ENCODE results near the gene PTPA. TPM values are rescaled to one million over a fixed set of nuclear protein-coding genes. Genes with fewer than 3 reads are reported as not detected.

PTPA gene
- total RNA-seq, 1 experiment from 2014 or later: 182 TPM

DNA sequence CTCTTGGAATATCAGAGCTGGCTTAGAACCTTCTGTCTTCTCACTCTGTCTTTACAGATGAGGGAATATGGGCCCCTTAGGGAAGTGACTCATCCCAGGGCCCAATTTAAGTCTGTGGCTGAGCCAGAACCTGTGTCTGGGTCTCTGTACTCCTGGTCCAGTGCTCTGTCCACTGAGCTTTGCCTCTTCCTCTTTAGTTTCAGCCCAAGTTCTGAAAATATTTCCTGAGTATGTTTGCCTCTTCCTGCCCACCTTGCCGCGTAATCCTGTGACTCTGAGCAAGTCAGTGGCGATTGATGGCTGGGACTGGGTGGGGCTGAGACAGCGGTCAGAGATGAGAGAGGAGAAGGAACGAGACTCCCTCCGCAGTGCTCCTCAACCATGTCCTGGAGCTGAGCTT is 59.0 kb downstream of the PTPA start:
- Histone ChIP-seq H3K4me2 (peak overlapping the region; percentile 36), H3K79me2 (ENCODE audit: low read depth) (0 out of 2 replicates have a peak, but pooled peaks cover 5% of the 10 kb centered on the region), H3K4me1 (replicated peaks; ENCODE audit: insufficient read depth) (peaks cover 50% of the 10 kb centered on the region), H2AFZ (no peak overlapping the region), H3K27ac (peak overlapping the region; percentile 66), H3K4me3 (no peak overlapping the region), H3K9me2 (ENCODE audit: insufficient read depth) (no peaks in the 10 kb centered on the region), H3K9me3 (ENCODE audit: insufficient read depth, low read depth) (no peaks in the 10 kb centered on the region), H3K36me3 (ENCODE audit: low read depth) (no peaks in the 10 kb centered on the region), H3K27me3 (ENCODE audit: insufficient read depth, low read depth) (no peaks in the 10 kb centered on the region), H4K20me1 (ENCODE audit: insufficient read depth) (no peaks in the 10 kb centered on the region), H3F3A (ENCODE audit: insufficient read depth, low read depth) (peaks cover 28% of the 10 kb centered on the region)
- BruUV-seq (replicated peaks): no TSS peak
- CTCF ChIA-PET: interaction anchor here (0.7 to 1.2 kb wide), 5 partner anchors 27 to 312 kb away, joined by 3 to 8 read pairs (median 5); no protein-coding TSS in a partner anchor
- TF ChIP-seq, protein P1, sequence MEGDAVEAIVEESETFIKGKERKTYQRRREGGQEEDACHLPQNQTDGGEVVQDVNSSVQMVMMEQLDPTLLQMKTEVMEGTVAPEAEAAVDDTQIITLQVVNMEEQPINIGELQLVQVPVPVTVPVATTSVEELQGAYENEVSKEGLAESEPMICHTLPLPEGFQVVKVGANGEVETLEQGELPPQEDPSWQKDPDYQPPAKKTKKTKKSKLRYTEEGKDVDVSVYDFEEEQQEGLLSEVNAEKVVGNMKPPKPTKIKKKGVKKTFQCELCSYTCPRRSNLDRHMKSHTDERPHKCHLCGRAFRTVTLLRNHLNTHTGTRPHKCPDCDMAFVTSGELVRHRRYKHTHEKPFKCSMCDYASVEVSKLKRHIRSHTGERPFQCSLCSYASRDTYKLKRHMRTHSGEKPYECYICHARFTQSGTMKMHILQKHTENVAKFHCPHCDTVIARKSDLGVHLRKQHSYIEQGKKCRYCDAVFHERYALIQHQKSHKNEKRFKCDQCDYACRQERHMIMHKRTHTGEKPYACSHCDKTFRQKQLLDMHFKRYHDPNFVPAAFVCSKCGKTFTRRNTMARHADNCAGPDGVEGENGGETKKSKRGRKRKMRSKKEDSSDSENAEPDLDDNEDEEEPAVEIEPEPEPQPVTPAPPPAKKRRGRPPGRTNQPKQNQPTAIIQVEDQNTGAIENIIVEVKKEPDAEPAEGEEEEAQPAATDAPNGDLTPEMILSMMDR (conservative IDR thresholded peaks at IDR 0.05): no peak
- no peak for TF ChIP-seq EZH2 (IDR thresholded peaks at IDR 0.05; ENCODE audit: low read depth)
- peak; percentile 39 to 40 for DNase-seq
- POLR2A ChIA-PET (ENCODE audit: unreplicated experiment): interaction anchor here (0.6 to 1.0 kb wide), 4 partner anchors 176 to 326 kb away, joined by 3 to 22 read pairs (median 10); no protein-coding TSS in a partner anchor
- intact Hi-C loops (cut with micrococcal nuclease; ENCODE audit: unreplicated experiment): no loop called here

DNA sequence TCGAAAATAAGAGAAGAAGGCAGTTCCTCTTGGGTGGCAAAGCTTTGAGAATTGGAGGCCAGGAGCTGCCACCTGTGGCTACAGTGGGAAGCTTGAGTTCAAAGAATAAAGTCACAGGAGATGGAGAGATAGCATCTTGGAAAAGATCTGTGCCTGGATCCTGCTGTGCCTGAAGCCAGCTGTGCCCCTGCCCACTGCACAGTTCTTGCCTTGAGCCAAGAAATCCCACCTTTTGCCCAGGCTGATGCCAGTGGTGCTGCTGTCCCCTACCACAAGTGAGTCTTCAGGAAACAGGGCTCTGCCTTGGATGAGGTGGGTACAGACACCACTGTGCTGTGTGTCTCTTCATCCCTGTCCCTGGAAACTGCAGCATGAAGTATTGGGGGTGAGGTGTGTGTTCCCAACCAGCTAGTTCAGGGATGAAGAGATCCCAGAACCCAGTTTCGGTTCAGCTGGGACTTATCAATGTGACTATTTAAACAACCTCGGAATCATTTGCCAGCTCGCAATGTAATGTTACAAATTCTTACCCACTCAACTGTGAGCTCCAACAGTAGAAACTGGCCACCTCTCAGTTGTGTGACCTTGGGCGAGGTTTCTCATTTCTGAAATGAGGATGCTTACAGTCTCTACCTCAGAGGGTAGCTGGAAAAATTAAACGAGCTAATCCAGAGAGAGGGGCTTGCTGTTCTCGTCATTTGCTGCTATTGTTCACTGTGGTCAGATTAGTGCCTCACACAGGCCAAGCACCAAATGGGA is 61.0 kb downstream of the PTPA start:
- Histone ChIP-seq H3K9me3 (ENCODE audit: insufficient read depth, low read depth) (no peaks in the 10 kb centered on the region), H2AFZ (no peak overlapping the region), H3K27ac (no peak overlapping the region), H3K79me2 (ENCODE audit: low read depth) (peaks cover 16% of the 10 kb centered on the region), H3K4me3 (no peak overlapping the region), H3F3A (ENCODE audit: insufficient read depth, low read depth) (peaks cover 37% of the 10 kb centered on the region), H3K9me2 (ENCODE audit: insufficient read depth) (no peaks in the 10 kb centered on the region), H3K36me3 (ENCODE audit: low read depth) (no peaks in the 10 kb centered on the region), H3K4me1 (replicated peaks; ENCODE audit: insufficient read depth) (peaks cover 39% of the 10 kb centered on the region), H3K27me3 (ENCODE audit: insufficient read depth, low read depth) (no peaks in the 10 kb centered on the region), H3K4me2 (no peak overlapping the region), H4K20me1 (ENCODE audit: insufficient read depth) (no peaks in the 10 kb centered on the region)
- intact Hi-C loops (cut with micrococcal nuclease; ENCODE audit: unreplicated experiment): no loop called here
- DNase-seq: no peak
- no TSS peak for BruUV-seq (replicated peaks)
- no peak for TF ChIP-seq EZH2 (IDR thresholded peaks at IDR 0.05; ENCODE audit: low read depth)
- TF ChIP-seq, protein P1 (conservative IDR thresholded peaks at IDR 0.05): no peak
- ChIA-PET CTCF (interaction anchor here (0.5 to 4.1 kb wide), 5 partner anchors 30 to 423 kb away, joined by 4 to 36 read pairs (median 4); no protein-coding TSS in a partner anchor), POLR2A (ENCODE audit: unreplicated experiment) (interaction anchor here (0.5 to 2.1 kb wide), 6 partner anchors 32 to 324 kb away, joined by 3 to 20 read pairs (median 4); no protein-coding TSS in a partner anchor)

DNA sequence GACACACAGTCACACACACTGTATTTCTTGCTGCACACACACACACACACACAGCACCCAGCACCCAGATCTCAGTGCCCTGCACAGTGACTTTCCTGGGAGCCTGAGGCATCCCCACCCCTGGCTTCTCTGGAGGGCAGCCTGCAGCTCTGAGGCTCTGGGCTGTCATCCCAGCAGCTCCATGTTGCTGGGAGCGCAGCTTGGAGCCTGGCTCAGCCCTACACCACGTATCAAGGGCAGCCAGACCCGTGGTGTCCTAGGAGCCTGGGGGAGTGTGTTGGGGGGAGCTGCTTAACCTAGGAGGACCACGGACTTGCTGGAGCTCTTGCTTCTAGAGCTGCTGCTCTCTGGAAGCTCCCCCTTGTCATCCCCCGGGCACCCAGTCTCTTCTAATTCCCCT is 61.6 kb downstream of the PTPA start:
- no TSS peak for BruUV-seq (replicated peaks)
- ChIA-PET CTCF (interaction anchor here (0.5 to 4.1 kb wide), 5 partner anchors 30 to 317 kb away, joined by 3 to 36 read pairs (median 4); no protein-coding TSS in a partner anchor), POLR2A (ENCODE audit: unreplicated experiment) (interaction anchor here (0.5 to 2.1 kb wide), 6 partner anchors 32 to 441 kb away, joined by 3 to 20 read pairs (median 4); no protein-coding TSS in a partner anchor)

More for the DNA sequence above, 61.6 kb downstream of the PTPA start:
- H3K4me1 ChIP-seq (replicated peaks; ENCODE audit: insufficient read depth): peaks cover 33% of the 10 kb centered on the region
- H3K4me2 ChIP-seq: no peak overlapping the region
- peaks cover 19% of the 10 kb centered on the region for H3K79me2 ChIP-seq (ENCODE audit: low read depth)
- intact Hi-C loops (cut with micrococcal nuclease; ENCODE audit: unreplicated experiment): no loop called here
- DNase-seq: no peak
- H3F3A ChIP-seq (ENCODE audit: insufficient read depth, low read depth): peaks cover 31% of the 10 kb centered on the region
- no peak overlapping the region for H3K4me3 ChIP-seq
- H2AFZ ChIP-seq: no peak overlapping the region
- H4K20me1 ChIP-seq (ENCODE audit: insufficient read depth): no peaks in the 10 kb centered on the region
- H3K9me2 ChIP-seq (ENCODE audit: insufficient read depth): no peaks in the 10 kb centered on the region
- no peaks in the 10 kb centered on the region for H3K36me3 ChIP-seq (ENCODE audit: low read depth)
- TF ChIP-seq, protein P1 (conservative IDR thresholded peaks at IDR 0.05): no peak
- TF ChIP-seq EZH2 (IDR thresholded peaks at IDR 0.05; ENCODE audit: low read depth): no peak
- H3K9me3 ChIP-seq (ENCODE audit: insufficient read depth, low read depth): no peaks in the 10 kb centered on the region
- no peak overlapping the region for H3K27ac ChIP-seq
- H3K27me3 ChIP-seq (ENCODE audit: insufficient read depth, low read depth): no peaks in the 10 kb centered on the region

Data from PC-9 (cell line).